ENCODE results near the gene NFATC4.

DNA sequence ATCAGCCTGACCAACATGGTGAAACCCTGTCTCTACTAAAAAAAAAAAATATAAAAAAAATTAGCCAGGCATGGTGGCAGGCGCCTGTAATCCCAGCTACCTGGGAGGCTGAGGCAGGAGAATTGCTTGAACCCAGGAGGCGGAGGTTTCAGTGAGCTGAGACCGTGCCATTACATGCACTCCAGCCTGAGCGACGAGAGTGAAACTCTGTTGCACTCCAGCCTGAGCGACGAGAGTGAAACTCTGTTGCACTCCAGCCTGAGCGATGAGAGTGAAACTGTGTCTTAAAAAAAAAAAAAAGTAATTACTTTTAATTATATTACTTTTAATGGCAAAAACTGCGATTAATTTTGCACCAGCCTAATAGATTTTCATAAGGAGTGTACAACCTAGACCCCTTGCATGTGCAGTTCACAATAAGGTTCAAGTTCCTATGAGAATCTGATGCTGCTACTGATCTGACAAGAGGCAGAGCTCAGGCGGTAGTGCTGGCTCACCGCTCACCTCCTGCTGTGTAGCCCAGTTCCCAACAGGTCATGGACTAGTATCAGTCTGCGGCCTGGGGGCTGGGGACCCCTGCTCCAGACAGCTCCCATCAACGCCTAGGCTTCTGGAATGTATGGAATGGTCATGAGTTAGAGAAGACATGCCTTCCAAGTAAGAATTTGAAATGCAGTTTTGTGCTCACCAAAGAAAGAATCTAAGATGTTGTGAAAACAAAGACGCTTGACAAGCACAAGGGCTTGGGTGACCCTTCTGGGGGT is 46.6 kb upstream of the NFATC4 start:
- TF ChIP-seq, protein P1, sequence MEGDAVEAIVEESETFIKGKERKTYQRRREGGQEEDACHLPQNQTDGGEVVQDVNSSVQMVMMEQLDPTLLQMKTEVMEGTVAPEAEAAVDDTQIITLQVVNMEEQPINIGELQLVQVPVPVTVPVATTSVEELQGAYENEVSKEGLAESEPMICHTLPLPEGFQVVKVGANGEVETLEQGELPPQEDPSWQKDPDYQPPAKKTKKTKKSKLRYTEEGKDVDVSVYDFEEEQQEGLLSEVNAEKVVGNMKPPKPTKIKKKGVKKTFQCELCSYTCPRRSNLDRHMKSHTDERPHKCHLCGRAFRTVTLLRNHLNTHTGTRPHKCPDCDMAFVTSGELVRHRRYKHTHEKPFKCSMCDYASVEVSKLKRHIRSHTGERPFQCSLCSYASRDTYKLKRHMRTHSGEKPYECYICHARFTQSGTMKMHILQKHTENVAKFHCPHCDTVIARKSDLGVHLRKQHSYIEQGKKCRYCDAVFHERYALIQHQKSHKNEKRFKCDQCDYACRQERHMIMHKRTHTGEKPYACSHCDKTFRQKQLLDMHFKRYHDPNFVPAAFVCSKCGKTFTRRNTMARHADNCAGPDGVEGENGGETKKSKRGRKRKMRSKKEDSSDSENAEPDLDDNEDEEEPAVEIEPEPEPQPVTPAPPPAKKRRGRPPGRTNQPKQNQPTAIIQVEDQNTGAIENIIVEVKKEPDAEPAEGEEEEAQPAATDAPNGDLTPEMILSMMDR (IDR thresholded peaks at IDR 0.05): no peak
- no peak for TF ChIP-seq POLR2A (IDR thresholded peaks at IDR 0.05)
